ENCODE results near the gene PCDH9. TPM values are rescaled to one million over a fixed set of nuclear protein-coding genes. Genes with fewer than 3 reads are reported as not detected.

Gene PCDH9
- total RNA-seq, 1 donor from 2014 or later: 10.4 TPM

- no peak for TF ChIP-seq CTCF (IDR thresholded peaks at IDR 0.05; ENCODE audit: insufficient read depth, low read depth, low read length)
- Histone ChIP-seq H3K27me3 (ENCODE audit: insufficient read depth, low read length) (no peaks in the 10 kb centered on the region), H3K4me2 (ENCODE audit: low read length) (no peak overlapping the region), H3K4me1 (ENCODE audit: insufficient read depth, low read length) (no peaks in the 10 kb centered on the region), H3K36me3 (ENCODE audit: insufficient read depth, low read length) (no peaks in the 10 kb centered on the region), H3K27ac (ENCODE audit: low read depth, low read length) (no peak overlapping the region), H3K9me3 (ENCODE audit: insufficient read depth, low read depth, low read length) (no peaks in the 10 kb centered on the region), H3K4me3 (ENCODE audit: insufficient read depth, low read depth, low read length) (no peak overlapping the region), H3K79me2 (ENCODE audit: insufficient read depth, low read length) (no peaks in the 10 kb centered on the region), H4K20me1 (ENCODE audit: insufficient read depth, low read length) (no peaks in the 10 kb centered on the region), H2AFZ (ENCODE audit: low read depth, low read length) (no peak overlapping the region), H3K9ac (ENCODE audit: low read length) (no peak overlapping the region)
- no peaks in the 10 kb centered on the region for H3K27me3 Mint-ChIP-seq (ENCODE audit: low read depth, unreplicated experiment)
- H3K9me3 Mint-ChIP-seq (ENCODE audit: unreplicated experiment): no peaks in the 10 kb centered on the region
- no peak overlapping the region for H3K27ac Mint-ChIP-seq (ENCODE audit: unreplicated experiment)
- no peak for DNase-seq (ENCODE audit: low read depth)
- no peaks in the 10 kb centered on the region for H3K36me3 Mint-ChIP-seq (ENCODE audit: low read depth, unreplicated experiment)
- H3K4me3 Mint-ChIP-seq (ENCODE audit: unreplicated experiment): no peak overlapping the region
- FAIRE-seq: no peak
- H3K4me1 Mint-ChIP-seq (ENCODE audit: low read depth, unreplicated experiment): peaks cover 2% of the 10 kb centered on the region
Measured at GRCh38 chr13:67158903-67159302, 71.2 kb downstream of the PCDH9 start.

- Mint-ChIP-seq H3K27me3 (ENCODE audit: low read depth, unreplicated experiment) (no peaks in the 10 kb centered on the region), H3K27ac (ENCODE audit: unreplicated experiment) (no peak overlapping the region), H3K36me3 (ENCODE audit: low read depth, unreplicated experiment) (no peaks in the 10 kb centered on the region), H3K9me3 (ENCODE audit: unreplicated experiment) (no peaks in the 10 kb centered on the region), H3K4me1 (ENCODE audit: low read depth, unreplicated experiment) (peaks cover 2% of the 10 kb centered on the region), H3K4me3 (ENCODE audit: unreplicated experiment) (no peak overlapping the region)
- Histone ChIP-seq H3K4me1 (ENCODE audit: insufficient read depth, low read length) (no peaks in the 10 kb centered on the region), H3K4me3 (ENCODE audit: insufficient read depth, low read depth, low read length) (no peak overlapping the region), H3K4me2 (ENCODE audit: low read length) (no peak overlapping the region), H3K9me3 (ENCODE audit: insufficient read depth, low read depth, low read length) (no peaks in the 10 kb centered on the region), H3K36me3 (ENCODE audit: insufficient read depth, low read length) (no peaks in the 10 kb centered on the region), H3K9ac (ENCODE audit: low read length) (no peak overlapping the region), H3K27ac (ENCODE audit: low read depth, low read length) (no peak overlapping the region), H4K20me1 (ENCODE audit: insufficient read depth, low read length) (no peaks in the 10 kb centered on the region), H3K27me3 (ENCODE audit: insufficient read depth, low read length) (no peaks in the 10 kb centered on the region), H3K79me2 (ENCODE audit: insufficient read depth, low read length) (no peaks in the 10 kb centered on the region), H2AFZ (ENCODE audit: low read depth, low read length) (no peak overlapping the region)
- TF ChIP-seq EZH2 (IDR thresholded peaks at IDR 0.05; ENCODE audit: insufficient read depth, low read length): no peak
- FAIRE-seq: no peak
- no peak for DNase-seq (ENCODE audit: low read depth)
Measured at GRCh38 chr13:67156723-67157060, 73.4 kb downstream of the PCDH9 start.

GRCh38 chr13:67155898-67156722 is 74.0 kb downstream of the PCDH9 start:
- H3K4me1 Mint-ChIP-seq (ENCODE audit: low read depth, unreplicated experiment): peaks cover 2% of the 10 kb centered on the region
- no peaks in the 10 kb centered on the region for H3K27me3 Mint-ChIP-seq (ENCODE audit: low read depth, unreplicated experiment)
- no peak overlapping the region for H3K27ac Mint-ChIP-seq (ENCODE audit: unreplicated experiment)
- Histone ChIP-seq H3K4me1 (ENCODE audit: insufficient read depth, low read length) (no peaks in the 10 kb centered on the region), H3K4me2 (ENCODE audit: low read length) (no peak overlapping the region), H3K27ac (ENCODE audit: low read depth, low read length) (no peak overlapping the region), H3K36me3 (ENCODE audit: insufficient read depth, low read length) (no peaks in the 10 kb centered on the region), H3K9ac (ENCODE audit: low read length) (no peak overlapping the region), H2AFZ (ENCODE audit: low read depth, low read length) (no peak overlapping the region), H3K9me3 (ENCODE audit: insufficient read depth, low read depth, low read length) (no peaks in the 10 kb centered on the region), H3K79me2 (ENCODE audit: insufficient read depth, low read length) (no peaks in the 10 kb centered on the region), H4K20me1 (ENCODE audit: insufficient read depth, low read length) (no peaks in the 10 kb centered on the region), H3K27me3 (ENCODE audit: insufficient read depth, low read length) (no peaks in the 10 kb centered on the region), H3K4me3 (ENCODE audit: insufficient read depth, low read depth, low read length) (no peak overlapping the region)
- no peaks in the 10 kb centered on the region for H3K9me3 Mint-ChIP-seq (ENCODE audit: unreplicated experiment)
- no peak overlapping the region for H3K4me3 Mint-ChIP-seq (ENCODE audit: unreplicated experiment)
- FAIRE-seq: no peak
- DNase-seq (ENCODE audit: low read depth): no peak
- no peaks in the 10 kb centered on the region for H3K36me3 Mint-ChIP-seq (ENCODE audit: low read depth, unreplicated experiment)
- TF ChIP-seq CTCF (IDR thresholded peaks at IDR 0.05; ENCODE audit: insufficient read depth, low read depth, low read length) (no peak), EZH2 (IDR thresholded peaks at IDR 0.05; ENCODE audit: insufficient read depth, low read length) (no peak)

Data from astrocyte (in vitro differentiated cells and primary cell).